HEK293 (cell line): ENCODE data around the gene RFLNA.

Experiments used
- KLF1 ChIP-seq: fragments of 450-650 bp; formaldehyde crosslinking; IDR thresholded peaks from 2 replicates; pipeline ENCODE4 v1.5.1; 2016; ENCODE audit warnings: missing biosample characterization, missing genetic modification characterization
- KLF8 ChIP-seq: fragments of 450-650 bp; formaldehyde crosslinking; IDR thresholded peaks from 2 replicates; pipeline ENCODE4 v1.5.1; 2016; ENCODE audit warnings: missing biosample characterization, missing genetic modification characterization
- SP2 ChIP-seq: fragments of 450-650 bp; formaldehyde crosslinking; IDR thresholded peaks from 2 replicates; pipeline ENCODE4 v1.5.1; 2016; ENCODE audit warnings: missing biosample characterization, missing genetic modification characterization
- ZFHX2 ChIP-seq: fragments of 450-650 bp; formaldehyde crosslinking; conservative IDR thresholded peaks from 2 replicates; pipeline ENCODE4 v1.5.1; 2016; ENCODE audit warnings: missing biosample characterization, missing genetic modification characterization
- ZFP69B ChIP-seq: fragments of 450-650 bp; formaldehyde crosslinking; IDR thresholded peaks from 2 replicates; pipeline ENCODE4 v1.5.1; 2016; ENCODE audit warnings: missing biosample characterization, missing genetic modification characterization
- ZNF292 ChIP-seq: fragments of 450-650 bp; formaldehyde crosslinking; IDR thresholded peaks from 2 replicates; pipeline ENCODE4 v1.5.1; 2016; ENCODE audit warnings: low read depth, missing biosample characterization, missing genetic modification characterization, borderline replicate concordance
- ZNF37A ChIP-seq: fragments of 450-650 bp; IDR thresholded peaks from 2 replicates; pipeline ENCODE4 v1.5.1; 2018; ENCODE audit warnings: missing biosample characterization, missing genetic modification characterization
- ZNF529 ChIP-seq: fragments of 450-650 bp; formaldehyde crosslinking; IDR thresholded peaks from 2 replicates; pipeline ENCODE4 v1.5.1; 2017; ENCODE audit warnings: missing genetic modification characterization, missing biosample characterization; ENCODE audit not compliant: insufficient replicate concordance
- ZNF629 ChIP-seq: fragments of 450-650 bp; formaldehyde crosslinking; IDR thresholded peaks from 2 replicates; pipeline ENCODE4 v1.5.1; 2017; ENCODE audit warnings: missing biosample characterization, missing genetic modification characterization
- TF ChIP-seq, protein P1 (sequence below): fragments of 450-650 bp; formaldehyde crosslinking; IDR thresholded peaks from 2 replicates; pipeline ENCODE4 v1.5.1; 2016; ENCODE audit warnings: missing biosample characterization, missing genetic modification characterization
- TF ChIP-seq, protein P2 (sequence below): fragments of 450-650 bp; formaldehyde crosslinking; IDR thresholded peaks from 2 replicates; pipeline ENCODE4 v1.5.1; 2016; ENCODE audit warnings: missing biosample characterization, missing genetic modification characterization

DNA sequence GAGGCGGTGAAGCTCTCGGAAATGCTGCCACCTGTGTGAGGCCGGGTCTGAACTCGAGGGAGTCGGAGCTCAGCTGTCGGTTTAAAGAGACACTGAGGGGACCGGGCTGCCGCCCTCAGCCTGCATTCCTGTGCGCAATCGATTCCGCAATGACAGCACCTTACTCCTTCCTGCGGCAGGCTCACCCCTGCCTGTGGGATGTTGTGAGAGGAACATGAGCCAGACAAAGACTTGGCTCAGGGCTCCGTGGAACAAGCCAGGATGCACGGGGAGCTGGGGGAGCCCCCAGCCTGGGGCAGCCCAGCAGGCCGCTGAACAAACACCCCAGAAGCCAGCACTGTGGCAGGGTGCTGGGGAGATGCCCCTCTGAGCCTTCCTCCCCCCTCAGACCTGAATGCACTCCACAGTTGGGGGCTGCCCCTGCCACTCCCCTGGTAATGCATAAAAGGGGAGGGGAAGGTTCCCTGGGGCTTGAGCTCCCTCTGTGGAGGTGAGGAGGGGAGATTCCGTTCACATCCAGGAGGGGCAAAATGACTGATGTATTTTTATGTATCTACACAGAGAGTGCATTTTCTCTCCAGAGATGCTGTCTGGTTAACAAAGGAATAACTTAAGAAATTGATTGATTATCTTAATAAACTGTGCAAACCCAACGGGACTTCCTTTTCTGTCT lies 20.6 kb downstream of the RFLNA start:
- TF ChIP-seq, protein P1, sequence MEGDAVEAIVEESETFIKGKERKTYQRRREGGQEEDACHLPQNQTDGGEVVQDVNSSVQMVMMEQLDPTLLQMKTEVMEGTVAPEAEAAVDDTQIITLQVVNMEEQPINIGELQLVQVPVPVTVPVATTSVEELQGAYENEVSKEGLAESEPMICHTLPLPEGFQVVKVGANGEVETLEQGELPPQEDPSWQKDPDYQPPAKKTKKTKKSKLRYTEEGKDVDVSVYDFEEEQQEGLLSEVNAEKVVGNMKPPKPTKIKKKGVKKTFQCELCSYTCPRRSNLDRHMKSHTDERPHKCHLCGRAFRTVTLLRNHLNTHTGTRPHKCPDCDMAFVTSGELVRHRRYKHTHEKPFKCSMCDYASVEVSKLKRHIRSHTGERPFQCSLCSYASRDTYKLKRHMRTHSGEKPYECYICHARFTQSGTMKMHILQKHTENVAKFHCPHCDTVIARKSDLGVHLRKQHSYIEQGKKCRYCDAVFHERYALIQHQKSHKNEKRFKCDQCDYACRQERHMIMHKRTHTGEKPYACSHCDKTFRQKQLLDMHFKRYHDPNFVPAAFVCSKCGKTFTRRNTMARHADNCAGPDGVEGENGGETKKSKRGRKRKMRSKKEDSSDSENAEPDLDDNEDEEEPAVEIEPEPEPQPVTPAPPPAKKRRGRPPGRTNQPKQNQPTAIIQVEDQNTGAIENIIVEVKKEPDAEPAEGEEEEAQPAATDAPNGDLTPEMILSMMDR (tag by site-specific recombination): no peak
- TF ChIP-seq, protein P2, sequence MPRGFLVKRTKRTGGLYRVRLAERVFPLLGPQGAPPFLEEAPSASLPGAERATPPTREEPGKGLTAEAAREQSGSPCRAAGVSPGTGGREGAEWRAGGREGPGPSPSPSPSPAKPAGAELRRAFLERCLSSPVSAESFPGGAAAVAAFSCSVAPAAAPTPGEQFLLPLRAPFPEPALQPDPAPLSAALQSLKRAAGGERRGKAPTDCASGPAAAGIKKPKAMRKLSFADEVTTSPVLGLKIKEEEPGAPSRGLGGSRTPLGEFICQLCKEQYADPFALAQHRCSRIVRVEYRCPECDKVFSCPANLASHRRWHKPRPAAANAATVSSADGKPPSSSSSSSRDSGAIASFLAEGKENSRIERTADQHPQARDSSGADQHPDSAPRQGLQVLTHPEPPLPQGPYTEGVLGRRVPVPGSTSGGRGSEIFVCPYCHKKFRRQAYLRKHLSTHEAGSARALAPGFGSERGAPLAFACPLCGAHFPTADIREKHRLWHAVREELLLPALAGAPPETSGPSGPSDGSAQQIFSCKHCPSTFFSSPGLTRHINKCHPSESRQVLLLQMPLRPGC (tag by site-specific recombination): no peak
- TF ChIP-seq SP2 (tag by site-specific recombination) (no peak), ZFHX2 (tag by site-specific recombination) (no peak), KLF8 (no peak), ZFP69B (tag by site-specific recombination) (no peak), ZNF292 (no peak), ZNF629 (no peak), ZNF529 (no peak), KLF1 (tag by site-specific recombination) (no peak), ZNF37A (no peak)
